EH (cell line): Measurements from ENCODE around the gene ST14.

Experiments used
- DNase-seq: peaks from one replicate; pipeline ENCODE4 v3.0.0-alpha.2; 2015; ENCODE audit warnings: low read depth

The ST14 gene

DNA sequence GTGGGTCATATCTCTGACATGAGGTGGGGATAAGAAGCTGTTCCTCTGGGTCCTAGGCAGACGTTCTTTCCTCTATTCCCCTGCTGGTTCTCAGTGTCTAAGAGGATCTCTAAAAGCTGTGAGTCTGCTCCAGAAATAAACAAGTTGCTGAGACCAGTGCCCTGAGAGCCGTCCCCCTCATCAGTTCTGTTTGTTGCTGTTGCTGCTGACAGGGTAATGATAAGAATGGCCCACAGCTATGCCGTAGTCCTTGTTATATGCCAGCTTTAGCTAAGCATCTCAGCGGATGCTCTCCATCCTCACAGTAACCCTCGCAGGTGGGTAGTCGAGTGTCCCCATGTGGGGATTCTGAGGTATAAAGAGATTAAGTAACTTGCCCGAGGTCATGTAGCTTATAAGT, 23.5 kb upstream of the ST14 start:
- no peak for DNase-seq

DNA sequence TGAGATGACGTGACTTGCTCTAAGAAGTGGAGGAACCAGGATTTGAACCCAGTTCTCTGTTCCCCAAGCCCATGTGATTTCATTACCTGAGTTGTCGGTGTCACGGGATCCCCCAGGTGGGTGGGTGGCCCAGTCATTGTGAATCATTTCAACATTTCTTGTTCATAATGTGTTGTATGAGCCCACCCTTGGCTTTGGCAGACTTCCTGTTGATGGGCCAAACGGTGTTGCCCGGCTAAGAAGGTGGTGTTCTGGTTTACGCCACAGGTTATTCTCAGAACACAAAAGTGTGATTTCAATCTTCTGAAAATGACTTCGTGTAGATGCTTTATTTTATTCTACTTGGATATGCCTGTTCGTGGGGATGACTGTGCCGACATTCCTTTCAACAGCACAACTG, 21.6 kb upstream of the ST14 start:
- DNase-seq: no peak

DNA sequence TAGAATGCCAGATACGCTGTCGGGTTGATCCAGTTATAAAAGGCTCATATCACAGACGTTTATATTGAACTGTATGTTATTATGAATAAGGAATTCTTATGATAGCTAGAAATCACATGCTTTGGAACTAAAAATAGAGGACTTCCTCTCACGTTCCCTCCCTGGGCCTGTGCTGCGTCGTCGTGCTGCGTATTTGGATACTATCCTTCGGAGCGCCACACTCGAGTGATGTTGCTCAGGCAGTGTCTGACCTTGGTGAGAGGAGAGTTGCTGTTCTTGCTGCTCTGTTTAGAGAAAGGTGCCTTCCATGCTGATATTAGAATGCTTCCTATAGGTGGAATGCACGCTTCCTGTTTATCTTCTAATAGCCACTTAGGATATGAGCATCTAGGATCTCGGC, 20.2 kb upstream of the ST14 start:
- no peak for DNase-seq

DNA sequence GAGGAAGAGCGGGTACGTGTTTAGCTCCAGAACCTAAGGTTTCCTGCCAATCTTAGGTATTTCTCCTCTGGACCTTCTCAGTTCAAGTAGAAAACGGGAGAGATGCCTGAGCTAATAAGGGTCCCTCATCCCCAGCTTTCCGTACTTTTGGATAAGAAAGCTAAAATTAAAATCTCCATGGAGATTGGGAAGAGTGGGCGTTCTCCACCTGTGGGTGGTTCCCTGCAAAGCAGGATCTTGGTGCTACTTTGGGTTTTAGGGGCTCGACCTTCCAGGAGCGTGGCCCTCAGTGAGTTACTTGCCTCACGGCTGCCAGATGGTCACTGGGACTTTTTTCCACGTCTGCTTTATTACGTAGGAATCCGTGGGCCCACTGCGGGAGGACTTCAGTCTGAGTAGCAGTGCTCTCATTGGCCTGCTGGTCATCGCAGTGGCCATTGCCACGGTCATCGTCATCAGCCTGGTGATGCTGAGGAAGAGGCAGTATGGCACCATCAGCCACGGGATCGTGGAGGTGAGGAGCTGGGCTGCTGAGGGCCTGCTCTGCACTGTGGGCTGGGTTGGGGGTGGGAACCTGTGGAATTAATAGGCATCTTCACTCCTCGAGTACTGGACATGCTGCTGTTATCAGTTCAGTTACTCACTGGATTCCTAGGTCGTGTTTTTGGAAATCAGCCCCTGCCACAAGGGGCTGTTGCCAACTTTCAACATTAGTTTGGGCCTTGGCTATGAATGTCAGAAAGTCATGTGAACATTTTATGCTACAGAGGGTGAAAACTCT, 17.8 kb upstream of the ST14 start:
- no peak for DNase-seq

DNA sequence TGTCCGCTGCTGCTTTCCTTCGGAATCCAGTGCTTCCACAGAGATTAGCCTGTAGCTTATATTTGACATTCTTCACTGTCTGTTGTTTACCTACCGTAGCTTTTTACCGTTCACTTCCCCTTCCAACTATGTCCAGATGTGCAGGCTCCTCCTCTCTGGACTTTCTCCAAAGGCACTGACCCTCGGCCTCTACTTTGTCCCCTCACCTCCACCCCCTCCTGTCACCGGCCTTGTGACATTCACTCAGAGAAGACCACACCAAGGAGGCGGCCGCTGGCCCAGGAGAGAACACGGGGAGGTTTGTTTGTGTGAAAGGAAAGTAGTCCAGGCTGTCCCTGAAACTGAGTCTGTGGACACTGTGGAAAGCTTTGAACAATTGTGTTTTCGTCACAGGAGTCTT, 15.4 kb upstream of the ST14 start:
- DNase-seq: no peak

DNA sequence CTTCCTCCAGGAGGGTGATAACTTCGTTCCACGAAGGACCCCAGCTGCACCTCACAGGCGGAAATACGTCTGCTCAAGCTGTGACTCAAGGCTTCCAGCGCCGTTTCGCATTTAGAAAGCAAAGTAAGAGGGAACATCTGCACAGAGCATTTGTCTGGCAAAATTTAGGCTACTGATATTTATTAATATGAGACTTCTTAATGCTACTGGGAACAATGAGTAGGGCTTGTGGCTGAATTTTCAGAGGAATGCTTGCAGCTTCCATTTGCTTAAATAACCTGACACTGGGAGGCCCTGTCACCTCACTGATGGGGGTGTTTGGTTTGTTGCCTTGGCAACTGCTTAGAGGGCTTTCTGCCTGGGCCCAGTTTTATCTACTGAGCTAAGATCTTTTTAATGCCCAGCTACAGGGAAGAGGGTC, 14.7 kb upstream of the ST14 start:
- no peak for DNase-seq

- DNase-seq: no peak
These were observed 14.2 kb upstream of the ST14 start for GRCh38 chr11:130145311-130145812.

DNA sequence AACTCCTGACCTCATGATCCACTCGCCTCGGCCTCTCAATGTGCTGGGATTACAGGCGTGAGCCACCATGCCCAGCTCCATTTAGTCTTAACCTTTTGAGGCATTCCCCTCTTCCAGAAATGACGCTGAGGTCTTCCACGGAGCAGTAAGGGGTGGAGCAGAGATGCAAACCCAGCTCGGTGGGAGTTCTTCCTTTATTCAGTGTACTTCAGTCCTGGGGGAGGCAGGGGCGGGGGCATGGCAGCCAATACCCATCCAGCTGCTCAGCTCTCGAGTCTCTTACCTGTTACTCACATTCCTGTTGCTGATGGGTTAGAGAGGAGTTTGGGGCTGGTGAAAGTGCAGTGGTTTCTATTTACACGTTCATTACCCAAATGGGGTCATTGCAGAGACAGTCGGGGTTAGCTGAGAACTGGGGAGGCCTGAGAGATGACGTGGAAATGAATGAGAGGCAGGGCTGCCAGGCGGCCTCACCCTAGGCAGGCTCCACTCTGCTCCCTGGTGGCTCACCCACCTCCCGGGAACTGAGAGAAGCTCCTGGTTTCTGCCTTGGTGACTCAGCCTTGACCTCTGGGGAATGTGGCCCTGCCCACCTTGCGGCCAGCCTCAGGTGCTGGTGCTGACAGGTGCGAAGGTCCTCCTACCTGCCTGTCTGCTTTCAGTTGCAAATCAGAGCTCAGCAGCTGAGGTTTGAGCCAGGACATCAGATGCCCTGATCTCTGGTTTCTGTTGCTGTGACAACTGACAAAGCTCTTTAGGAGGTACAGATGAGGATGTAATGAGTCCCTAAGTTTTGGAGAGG, 13.4 kb upstream of the ST14 start:
- DNase-seq: no peak

DNA sequence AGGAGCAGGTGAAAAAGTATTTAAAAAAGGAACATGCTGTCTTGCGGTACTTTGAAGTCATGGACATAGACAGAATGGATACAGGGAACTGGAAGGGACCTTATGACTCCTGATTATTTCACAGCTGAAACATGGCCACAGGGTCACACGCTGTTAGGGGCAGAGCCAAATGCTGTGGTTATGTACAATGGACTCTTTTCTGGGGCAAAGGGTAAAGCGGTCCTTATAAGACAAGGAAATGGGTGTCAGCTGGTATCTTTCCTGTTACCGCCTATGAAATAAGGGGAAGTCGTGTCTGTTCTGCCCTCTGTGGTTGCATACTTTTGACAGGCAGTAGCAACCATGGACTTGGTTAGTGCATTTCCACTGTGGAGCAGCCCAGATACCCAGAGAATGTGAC, 12.8 kb upstream of the ST14 start:
- DNase-seq: no peak

DNA sequence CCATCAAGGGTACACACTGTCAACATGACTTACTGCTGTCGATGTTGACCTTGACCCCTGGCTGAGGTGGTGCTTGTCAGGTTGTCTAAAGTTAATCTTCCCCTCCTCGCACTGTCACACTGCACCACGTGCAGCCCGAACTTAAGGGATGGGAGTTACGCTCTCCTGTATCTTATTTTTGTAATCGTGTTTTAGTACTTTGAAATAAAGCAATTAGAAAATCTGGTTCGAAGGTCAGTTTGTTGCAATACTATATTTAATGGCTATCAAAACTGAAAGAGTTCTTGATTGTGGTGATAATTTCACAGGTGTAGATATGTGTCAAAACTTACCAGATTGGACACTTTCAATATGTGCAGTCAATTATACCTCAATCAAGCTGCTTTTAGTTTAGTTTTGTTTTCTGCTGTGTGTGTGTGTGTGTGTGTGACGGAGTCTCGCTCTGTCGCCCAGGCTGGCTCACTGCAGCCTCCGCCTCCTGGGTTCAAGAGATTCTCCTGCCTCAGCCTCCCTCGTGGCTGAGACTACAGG, 10.7 kb upstream of the ST14 start:
- DNase-seq: no peak

DNA sequence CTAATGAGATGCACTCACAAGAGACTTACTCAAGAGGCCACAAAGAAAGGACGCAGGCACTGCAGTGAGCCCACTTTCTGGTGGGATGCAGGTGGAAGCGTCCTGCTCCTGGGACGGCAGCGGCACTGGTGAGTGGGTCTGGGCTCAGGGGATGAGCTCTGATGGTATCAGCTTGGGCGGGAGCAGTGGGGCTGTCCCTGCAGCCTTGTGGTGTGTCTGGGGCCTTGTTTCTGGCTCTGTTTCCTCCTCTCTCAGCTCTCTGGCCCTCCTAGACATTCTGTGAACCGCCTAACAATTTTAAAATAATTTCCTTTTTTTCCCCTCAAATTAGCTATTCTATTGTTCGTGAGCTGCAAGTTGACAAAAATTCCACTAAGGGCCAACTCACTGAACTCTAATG, 8.8 kb upstream of the ST14 start:
- no peak for DNase-seq

- no peak for DNase-seq
These were observed 8.4 kb upstream of the ST14 start for GRCh38 chr11:130151196-130151595.

GRCh38 chr11:130156108-130157022, 3.2 kb upstream of the ST14 start:
- DNase-seq: peak; percentile 73

- DNase-seq: peak; percentile 21
These were observed 2.5 kb upstream of the ST14 start for GRCh38 chr11:130157101-130157500.

- no peak for DNase-seq
These were observed 1.7 kb upstream of the ST14 start for GRCh38 chr11:130157840-130158239.

DNA sequence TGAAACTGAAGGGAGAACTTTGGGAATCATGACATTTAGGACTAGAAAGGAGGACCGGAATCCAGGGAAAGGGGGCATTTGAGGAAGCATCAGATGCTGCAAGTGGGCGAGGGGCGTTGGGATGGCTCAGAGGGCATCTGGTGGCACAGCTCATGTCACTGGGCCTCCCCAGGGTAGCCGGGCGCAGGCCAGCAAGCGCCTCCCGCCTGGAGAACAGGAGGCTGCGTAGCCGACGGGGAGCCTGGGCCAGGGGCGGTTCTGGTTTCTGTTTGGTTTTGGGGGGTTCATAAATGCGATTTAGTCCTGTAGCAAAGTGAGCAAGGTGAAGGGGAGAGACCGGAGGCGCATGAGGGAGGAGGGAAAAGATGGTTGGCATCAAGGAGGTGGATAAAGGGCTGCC, 443 bp upstream of the ST14 start:
- no peak for DNase-seq

GRCh38 chr11:130160498-130161155, 1.0 kb downstream of the ST14 start:
- DNase-seq: no peak

GRCh38 chr11:130161441-130162145, 2.0 kb downstream of the ST14 start:
- DNase-seq: no peak

GRCh38 chr11:130162733-130163132, 3.2 kb downstream of the ST14 start:
- DNase-seq: no peak

DNA sequence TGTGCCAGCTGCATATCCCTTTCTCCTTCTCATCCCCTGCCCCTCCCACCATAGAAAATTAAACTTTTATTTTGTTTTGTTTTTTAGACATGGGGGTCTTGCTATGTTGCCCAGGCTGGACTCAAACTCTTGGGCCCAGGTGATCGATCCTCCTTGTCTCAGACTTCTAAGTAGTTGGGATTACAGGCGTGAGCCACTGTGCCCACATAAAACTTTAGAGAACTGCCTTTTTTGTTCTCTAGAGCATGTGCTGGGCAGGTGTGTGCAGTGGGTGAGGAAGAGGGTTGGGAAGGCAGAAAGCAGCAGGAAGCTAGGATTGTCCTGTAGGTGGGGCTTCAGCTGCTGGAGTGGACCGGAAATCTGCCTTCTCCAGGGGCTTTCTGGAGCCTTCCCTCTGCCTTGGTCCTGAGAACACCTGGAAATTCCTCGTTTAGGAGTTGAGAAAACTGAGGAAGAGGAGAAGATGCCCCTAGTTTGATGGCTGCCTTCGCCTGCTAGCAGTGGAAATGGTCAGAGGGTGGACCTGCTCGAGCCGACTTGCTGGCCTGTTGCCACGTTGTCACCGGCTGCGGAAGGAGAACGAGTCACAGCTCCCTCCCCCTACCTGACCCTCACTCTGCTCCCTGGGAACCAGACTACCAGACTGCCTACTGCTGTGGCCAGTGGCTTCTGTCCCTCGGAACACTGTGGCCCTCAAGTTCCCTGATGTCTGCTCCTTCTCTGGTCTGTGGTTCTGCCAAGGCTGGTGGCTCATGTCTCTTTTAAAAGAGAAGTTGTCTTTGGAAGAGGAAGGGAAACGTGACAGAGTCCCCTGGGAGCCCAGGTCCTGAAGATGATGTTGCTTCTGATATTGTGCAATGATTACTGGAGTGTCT, 4.0 kb downstream of the ST14 start:
- DNase-seq: no peak
